Stimulated activated CD8-positive, alpha-beta memory T cell treated with anti-CD3 and anti-CD28 coated beads, Interleukin-12 subunit alpha, Interleukin-12 subunit beta, amount 100 ng/mL, for 1 hour (primary cell): ENCODE data around the gene MCEMP1.

ENCODE experiments used
- DNase-seq: peaks from one replicate; pipeline ENCODE4 v3.0.0-alpha.2; 2020; ENCODE audit warnings: low read depth

Gene MCEMP1

GRCh38 chr19:7729211-7729610 lies 52.3 kb downstream of the MCEMP1 start:
- no peak for DNase-seq
